Trophoblast cell (in vitro differentiated cells and primary cell): ENCODE data around the gene LCN10.

ENCODE experiments used
- DNase-seq, 2 donors: peaks; one replicate each; pipeline ENCODE4 v3.0.0-alpha.2; 2016
- H2AFZ ChIP-seq: 2 replicates; pipeline ENCODE4 v1.6.1; 2013; ENCODE audit warnings: low read length, moderate library complexity, mild to moderate bottlenecking; ENCODE audit not compliant: insufficient read depth, poor library complexity
- H2AK5ac ChIP-seq: 2 replicates; pipeline ENCODE4 v1.6.1; 2013; ENCODE audit warnings: mild to moderate bottlenecking, low read length
- H2BK120ac ChIP-seq: 2 replicates; pipeline ENCODE4 v1.6.1; 2013; ENCODE audit warnings: low read length, mild to moderate bottlenecking, moderate library complexity; ENCODE audit not compliant: insufficient read depth, poor library complexity
- H2BK12ac ChIP-seq: 2 replicates; pipeline ENCODE4 v1.6.1; 2013; ENCODE audit warnings: mild to moderate bottlenecking, low read length, moderate library complexity
- H2BK5ac ChIP-seq: 2 replicates; pipeline ENCODE4 v1.6.1; 2013; ENCODE audit warnings: low read length, low read depth, moderate library complexity, mild to moderate bottlenecking; ENCODE audit not compliant: poor library complexity
- H3K14ac ChIP-seq: 2 replicates; pipeline ENCODE4 v1.6.1; 2013; ENCODE audit warnings: mild to moderate bottlenecking, low read length
- H3K18ac ChIP-seq: 2 replicates; pipeline ENCODE4 v1.6.1; 2013; ENCODE audit warnings: mild to moderate bottlenecking, low read length
- H3K23ac ChIP-seq: 2 replicates; pipeline ENCODE4 v1.6.1; 2013; ENCODE audit warnings: low read length
- H3K27ac ChIP-seq: 2 replicates; pipeline ENCODE4 v1.5.1; 2013; ENCODE audit warnings: low read depth, mild to moderate bottlenecking, inconsistent platforms, low read length, moderate library complexity
- H3K27me3 ChIP-seq: 2 replicates; pipeline ENCODE4 v1.6.1; 2013; ENCODE audit warnings: inconsistent platforms, mild to moderate bottlenecking, low read length, moderate library complexity; ENCODE audit not compliant: insufficient read depth
- H3K36me3 ChIP-seq, 2 experiments: 1 replicate in 1 of 2; 2 replicates in 1 of 2; pipeline ENCODE4 v1.6.1; 2013; ENCODE audit warnings: low read length in 2 of 2, mild to moderate bottlenecking in 2 of 2, moderate library complexity in 1 of 2; ENCODE audit not compliant: insufficient read depth in 2 of 2, control insufficient read depth in 1 of 2
- H3K4ac ChIP-seq: 2 replicates; pipeline ENCODE4 v1.6.1; 2013; ENCODE audit warnings: low read depth, mild to moderate bottlenecking, low read length, moderate library complexity
- H3K4me1 ChIP-seq, 2 experiments: 1 replicate in 1 of 2; 2 replicates in 1 of 2; pipeline ENCODE4 v1.6.1; 2013; ENCODE audit warnings: low read length in 2 of 2, mild to moderate bottlenecking in 2 of 2, moderate library complexity in 1 of 2; ENCODE audit not compliant: insufficient read depth in 2 of 2, control insufficient read depth in 1 of 2
- H3K4me2 ChIP-seq: 2 replicates; pipeline ENCODE4 v1.6.1; 2013; ENCODE audit warnings: inconsistent platforms, mild to moderate bottlenecking, low read length, moderate library complexity
- H3K4me3 ChIP-seq: 2 replicates; pipeline ENCODE4 v1.5.1; 2013; ENCODE audit warnings: mild to moderate bottlenecking, low read depth, low read length, inconsistent platforms
- H3K79me1 ChIP-seq: one replicate; pipeline ENCODE4 v1.6.1; 2013; ENCODE audit warnings: low read length
- H3K79me2 ChIP-seq: 2 replicates; pipeline ENCODE4 v1.6.1; 2013; ENCODE audit warnings: low read length, mild to moderate bottlenecking; ENCODE audit not compliant: control insufficient read depth, insufficient read depth, poor library complexity
- H3K9ac ChIP-seq: 2 replicates; pipeline ENCODE4 v1.6.1; 2013; ENCODE audit warnings: mild to moderate bottlenecking, low read length
- H3K9me3 ChIP-seq: 2 replicates; pipeline ENCODE4 v1.6.1; 2013; ENCODE audit warnings: low read depth, mild to moderate bottlenecking, control low read depth, inconsistent platforms, low read length; ENCODE audit not compliant: insufficient read depth
- H4K12ac ChIP-seq: 2 replicates; pipeline ENCODE4 v1.6.1; 2013; ENCODE audit warnings: low read depth, mild to moderate bottlenecking, low read length, moderate library complexity
- H4K8ac ChIP-seq: 2 replicates; pipeline ENCODE4 v1.6.1; 2013; ENCODE audit warnings: low read depth, mild to moderate bottlenecking, low read length, moderate library complexity
- H4K91ac ChIP-seq: one replicate; pipeline ENCODE4 v1.6.1; 2013; ENCODE audit warnings: low read depth, mild to moderate bottlenecking, low read length, moderate library complexity
- WGBS: extraction: QIAGEN DNeasy Blood & Tissue Kit; methylation state at CpG from one replicate; pipeline ENCODE4 v1.1.7; 2013; ENCODE audit warnings: missing lambda C conversion rate; ENCODE audit not compliant: insufficient read length, insufficient coverage; ENCODE audit errors: extremely low coverage; 5-methylcytosine and 5-hydroxymethylcytosine counted together

The LCN10 gene

DNA sequence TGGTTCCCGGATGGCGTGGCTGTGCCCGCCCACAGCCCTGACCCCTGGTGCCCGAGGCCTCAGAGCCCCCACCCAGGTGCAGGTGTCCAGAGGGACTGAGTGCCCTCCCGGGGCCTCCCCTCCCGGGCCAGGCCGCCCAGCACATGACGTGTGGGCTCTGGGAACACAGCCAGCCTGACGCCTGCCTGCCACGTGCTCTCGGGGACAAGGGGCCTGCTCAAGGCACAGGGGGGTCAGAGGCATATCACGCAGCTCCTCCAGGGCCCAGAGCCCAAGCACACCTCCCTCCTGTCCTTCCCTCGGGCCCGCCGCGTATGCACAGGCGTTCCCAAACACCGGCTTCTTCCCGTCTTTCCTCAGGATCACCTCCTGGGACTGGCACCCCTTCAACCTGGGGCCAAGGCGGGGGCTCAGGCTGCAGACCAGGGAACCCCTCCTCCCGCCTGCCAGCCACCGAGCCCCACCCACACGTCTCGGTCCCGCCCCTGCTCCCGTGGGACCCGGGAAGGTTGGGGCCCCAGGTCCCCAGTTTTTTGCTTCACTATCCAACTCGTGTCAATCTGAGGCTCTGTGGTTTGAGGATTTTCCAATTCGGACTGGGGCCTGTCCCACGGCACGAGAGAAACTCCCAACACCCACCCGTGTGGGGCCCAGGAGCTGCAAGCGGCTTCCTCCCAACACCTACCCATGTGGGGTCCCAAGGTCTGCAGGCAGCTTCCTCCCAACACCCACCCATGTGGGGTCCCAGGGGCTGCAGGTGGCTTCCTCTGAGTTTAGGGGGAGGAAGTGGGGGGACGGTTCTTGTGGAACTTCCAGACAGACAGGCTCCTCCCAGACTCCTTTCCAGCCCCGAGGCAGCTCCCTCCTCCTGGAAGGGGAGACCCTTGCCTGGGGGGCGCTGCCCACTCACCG is 1.5 kb downstream of the LCN10 start:
- Histone ChIP-seq H3K23ac (no peak overlapping the region), H4K12ac (no peak overlapping the region), H4K91ac (no peak overlapping the region), H3K4me2 (no peak overlapping the region), H2AK5ac (no peak overlapping the region), H3K79me1 (no peaks in the 10 kb centered on the region), H3K4ac (no peak overlapping the region), H3K14ac (no peak overlapping the region), H2BK12ac (no peak overlapping the region), H3K4me3 (no peak overlapping the region), H2AFZ (no peak overlapping the region), H3K27me3 (no peaks in the 10 kb centered on the region), H3K4me1 (no peaks in the 10 kb centered on the region), H3K18ac (no peak overlapping the region), H4K8ac (no peak overlapping the region), H3K9ac (no peak overlapping the region), H3K27ac (no peak overlapping the region), H2BK120ac (no peak overlapping the region), H3K9me3 (no peaks in the 10 kb centered on the region), H3K79me2 (no peaks in the 10 kb centered on the region), H2BK5ac (no peak overlapping the region), H3K36me3 (no peaks in the 10 kb centered on the region)
- no peak for DNase-seq
- no CpG with 5 or more reads among the region's 37 CpGs for WGBS

GRCh38 chr9:136740491-136740890 is 2.2 kb downstream of the LCN10 start:
- no peak for DNase-seq
- Histone ChIP-seq H3K4me1 (no peaks in the 10 kb centered on the region), H4K8ac (no peak overlapping the region), H3K9ac (no peak overlapping the region), H2BK12ac (no peak overlapping the region), H3K36me3 (no peaks in the 10 kb centered on the region), H3K23ac (no peak overlapping the region), H3K27ac (no peak overlapping the region), H3K4me3 (no peak overlapping the region), H3K14ac (no peak overlapping the region), H2AFZ (no peak overlapping the region), H3K4ac (no peak overlapping the region), H4K91ac (no peak overlapping the region), H4K12ac (no peak overlapping the region), H2BK5ac (no peak overlapping the region), H3K79me1 (no peaks in the 10 kb centered on the region), H2BK120ac (no peak overlapping the region), H3K27me3 (no peaks in the 10 kb centered on the region), H3K4me2 (no peak overlapping the region), H3K9me3 (peaks cover 3% of the 10 kb centered on the region), H3K79me2 (no peaks in the 10 kb centered on the region), H3K18ac (no peak overlapping the region), H2AK5ac (no peak overlapping the region)
- WGBS: no CpG with 5 or more reads among the region's 16 CpGs

DNA sequence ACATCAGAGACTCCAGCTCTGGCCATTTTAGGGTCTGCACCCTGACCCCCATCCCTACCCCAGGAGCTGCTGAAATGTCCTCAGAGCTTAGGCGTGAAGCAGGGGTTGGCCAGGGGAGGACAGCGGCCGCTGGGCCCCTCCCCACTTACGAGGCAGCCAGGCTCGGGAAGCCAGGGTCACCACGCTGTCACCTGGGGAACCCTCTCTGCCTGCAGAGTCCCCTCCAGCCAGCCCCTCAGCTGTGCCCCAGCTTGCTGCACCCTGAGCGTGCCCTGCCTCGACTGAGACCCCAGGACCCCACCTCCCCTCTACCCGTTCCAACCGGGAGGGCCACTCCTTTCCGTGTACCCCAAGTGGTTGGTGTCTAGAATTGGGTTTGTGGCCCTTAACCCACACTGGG is 2.7 kb downstream of the LCN10 start:
- WGBS: no CpG with 5 or more reads among the region's 11 CpGs
- Histone ChIP-seq H2BK120ac (no peak overlapping the region), H3K27me3 (no peaks in the 10 kb centered on the region), H3K4me2 (no peak overlapping the region), H2BK5ac (no peak overlapping the region), H3K79me1 (no peaks in the 10 kb centered on the region), H3K36me3 (no peaks in the 10 kb centered on the region), H3K14ac (no peak overlapping the region), H3K18ac (no peak overlapping the region), H2AFZ (no peak overlapping the region), H3K4me3 (no peak overlapping the region), H3K9me3 (peaks cover 3% of the 10 kb centered on the region), H2AK5ac (no peak overlapping the region), H3K9ac (no peak overlapping the region), H4K8ac (no peak overlapping the region), H3K27ac (no peak overlapping the region), H3K4me1 (no peaks in the 10 kb centered on the region), H2BK12ac (no peak overlapping the region), H3K4ac (no peak overlapping the region), H3K79me2 (no peaks in the 10 kb centered on the region), H4K12ac (no peak overlapping the region), H4K91ac (no peak overlapping the region), H3K23ac (no peak overlapping the region)
- DNase-seq: no peak

DNA sequence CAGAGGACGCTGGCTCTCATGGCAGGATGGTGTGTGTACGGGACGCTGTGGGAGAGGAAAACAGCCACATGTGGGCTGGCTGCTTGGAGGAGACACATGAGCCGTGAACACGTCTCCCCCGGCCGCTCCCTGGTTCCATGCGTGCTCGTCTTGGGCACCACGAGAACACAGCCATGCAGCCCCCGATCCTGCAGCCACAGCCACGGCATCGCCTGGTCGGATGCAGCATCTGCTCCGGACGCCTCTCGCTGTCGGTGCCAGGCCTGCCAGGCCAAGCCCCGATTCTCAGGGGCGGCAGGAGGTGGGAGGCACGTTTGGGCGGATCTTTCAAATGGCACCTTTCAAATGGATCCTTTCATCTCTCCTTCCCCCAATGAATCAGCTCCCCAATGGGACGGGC is 3.2 kb downstream of the LCN10 start:
- WGBS: no CpG with 5 or more reads among the region's 23 CpGs

More for the DNA sequence above, 3.2 kb downstream of the LCN10 start:
- Histone ChIP-seq H3K23ac (no peak overlapping the region), H3K9me3 (peaks cover 3% of the 10 kb centered on the region), H2BK5ac (no peak overlapping the region), H3K4me3 (no peak overlapping the region), H2BK12ac (no peak overlapping the region), H3K14ac (no peak overlapping the region), H2AK5ac (no peak overlapping the region), H3K9ac (no peak overlapping the region), H4K91ac (no peak overlapping the region), H3K18ac (no peak overlapping the region), H3K79me2 (no peaks in the 10 kb centered on the region), H3K4ac (no peak overlapping the region), H3K79me1 (no peaks in the 10 kb centered on the region), H3K27ac (no peak overlapping the region), H3K4me2 (no peak overlapping the region), H3K4me1 (no peaks in the 10 kb centered on the region), H3K27me3 (no peaks in the 10 kb centered on the region), H3K36me3 (no peaks in the 10 kb centered on the region), H4K12ac (no peak overlapping the region), H2BK120ac (no peak overlapping the region), H2AFZ (no peak overlapping the region), H4K8ac (no peak overlapping the region)
- DNase-seq: no peak
